ENCODE measurements around the gene CPED1.

- TF ChIP-seq ZNF121 (CRISPR knock-in tag; IDR thresholded peaks at IDR 0.05) = no peak
- TF ChIP-seq ATF3 (CRISPR knock-in tag; conservative IDR thresholded peaks at IDR 0.05) = no peak
- TF ChIP-seq IRF2 (CRISPR knock-in tag; IDR thresholded peaks at IDR 0.05; ENCODE audit: borderline replicate concordance, low read depth) = no peak
- TF ChIP-seq USF2 (CRISPR knock-in tag; IDR thresholded peaks at IDR 0.05) = no peak
- TF ChIP-seq NFYB (CRISPR knock-in tag; conservative IDR thresholded peaks at IDR 0.05; ENCODE audit: low read depth) = no peak
- TF ChIP-seq ELF4 (CRISPR knock-in tag; IDR thresholded peaks at IDR 0.05; ENCODE audit: low read depth) = no peak
- TF ChIP-seq SOX15 (CRISPR knock-in tag; IDR thresholded peaks at IDR 0.05) = no peak
Observed at GRCh38 chr7:121057878-121058277, 69.4 kb downstream of the CPED1 start.

All from WTC11 (cell line).